TTC549 (cell line): Measurements from ENCODE around the gene TSHR.
"Not testable (repeated sequence)": the region's sequence is repeated elsewhere in the genome, so short reads cannot be mapped to it uniquely, and the experiment has no call there.

Experiments
- FAIRE-seq: peaks from 2 replicates; lab custom pipeline; 2012; peaks lifted over from hg19 to GRCh38; lab: Jason Lieb, UNC

The TSHR gene

GRCh38 chr14:81070511-81070910, 115.1 kb downstream of the TSHR start:
- FAIRE-seq = no peak

- no peak for FAIRE-seq
These were observed 130.2 kb downstream of the TSHR start for GRCh38 chr14:81085596-81085995.

- FAIRE-seq = no peak
These were observed 131.8 kb downstream of the TSHR start for GRCh38 chr14:81087230-81087629.

GRCh38 chr14:81091139-81091538, 135.7 kb downstream of the TSHR start:
- FAIRE-seq = no peak

GRCh38 chr14:81091660-81092059, 136.2 kb downstream of the TSHR start:
- FAIRE-seq = no peak

- no peak for FAIRE-seq
These were observed 138.2 kb downstream of the TSHR start for GRCh38 chr14:81093651-81094050.

GRCh38 chr14:81095539-81095938, 140.1 kb downstream of the TSHR start:
- FAIRE-seq = no peak

GRCh38 chr14:81096656-81097055, 141.2 kb downstream of the TSHR start:
- no peak for FAIRE-seq

- FAIRE-seq = no peak
These were observed 146.8 kb downstream of the TSHR start for GRCh38 chr14:81102217-81102616.

GRCh38 chr14:81103443-81103842, 148.0 kb downstream of the TSHR start:
- FAIRE-seq = no peak

- no peak for FAIRE-seq
These were observed 150.0 kb downstream of the TSHR start for GRCh38 chr14:81105378-81105777.

- FAIRE-seq = no peak
These were observed 150.5 kb downstream of the TSHR start for GRCh38 chr14:81105961-81106360.

GRCh38 chr14:81110186-81110585, 154.8 kb downstream of the TSHR start:
- no peak for FAIRE-seq

- FAIRE-seq = no peak
These were observed 157.8 kb downstream of the TSHR start for GRCh38 chr14:81113176-81113575.

- FAIRE-seq = not testable (repeated sequence)
These were observed 158.8 kb downstream of the TSHR start for GRCh38 chr14:81113945-81114820.

- no peak for FAIRE-seq
These were observed 165.1 kb downstream of the TSHR start for GRCh38 chr14:81120501-81120900.

- FAIRE-seq = no peak
These were observed 166.9 kb downstream of the TSHR start for GRCh38 chr14:81122326-81122725.

GRCh38 chr14:81123811-81124210, 168.4 kb downstream of the TSHR start:
- no peak for FAIRE-seq

- FAIRE-seq = no peak
These were observed 170.1 kb downstream of the TSHR start for GRCh38 chr14:81125536-81125935.

GRCh38 chr14:81127785-81128184, 172.4 kb downstream of the TSHR start:
- no peak for FAIRE-seq

- FAIRE-seq = no peak
These were observed 173.8 kb downstream of the TSHR start for GRCh38 chr14:81129242-81129641.

GRCh38 chr14:81132468-81132867, 177.0 kb downstream of the TSHR start:
- FAIRE-seq = no peak

GRCh38 chr14:81133400-81133799, 178.0 kb downstream of the TSHR start:
- FAIRE-seq = no peak

- FAIRE-seq = no peak
These were observed 181.9 kb downstream of the TSHR start for GRCh38 chr14:81137316-81137715.
